Stomach (tissue), 4 donors: ENCODE results near the gene VAV2.

Experiments used
- POLR2A ChIP-seq, 4 donors: fragments of 450-650 bp; IDR thresholded peaks; one replicate each; pipeline ENCODE4 v1.6.1; 2016; ENCODE audit warnings: antibody characterized with exemption in 4 of 4, control low read depth in 2 of 4, mild to moderate bottlenecking in 1 of 4, moderate library complexity in 1 of 4
- POLR2AphosphoS5 ChIP-seq, 3 donors: sonication (generic); formaldehyde crosslinking; IDR thresholded peaks; one replicate each; pipeline ENCODE4 v1.6.1; 2016; ENCODE audit warnings: antibody characterized with exemption in 3 of 3

- TF ChIP-seq POLR2AphosphoS5 (IDR thresholded peaks at IDR 0.05): no peak
- TF ChIP-seq POLR2A (IDR thresholded peaks at IDR 0.05): no peak
Observed at GRCh38 chr9:134032456-134033222, 40.5 kb upstream of the VAV2 start.
